MV-4-11 (cell line): Measurements from ENCODE around the gene STAT4.

Experiments
- DNase-seq: peaks from one replicate; lab custom pipeline; 2025; lab: John Stamatoyannopoulos, UW

STAT4 gene

DNA sequence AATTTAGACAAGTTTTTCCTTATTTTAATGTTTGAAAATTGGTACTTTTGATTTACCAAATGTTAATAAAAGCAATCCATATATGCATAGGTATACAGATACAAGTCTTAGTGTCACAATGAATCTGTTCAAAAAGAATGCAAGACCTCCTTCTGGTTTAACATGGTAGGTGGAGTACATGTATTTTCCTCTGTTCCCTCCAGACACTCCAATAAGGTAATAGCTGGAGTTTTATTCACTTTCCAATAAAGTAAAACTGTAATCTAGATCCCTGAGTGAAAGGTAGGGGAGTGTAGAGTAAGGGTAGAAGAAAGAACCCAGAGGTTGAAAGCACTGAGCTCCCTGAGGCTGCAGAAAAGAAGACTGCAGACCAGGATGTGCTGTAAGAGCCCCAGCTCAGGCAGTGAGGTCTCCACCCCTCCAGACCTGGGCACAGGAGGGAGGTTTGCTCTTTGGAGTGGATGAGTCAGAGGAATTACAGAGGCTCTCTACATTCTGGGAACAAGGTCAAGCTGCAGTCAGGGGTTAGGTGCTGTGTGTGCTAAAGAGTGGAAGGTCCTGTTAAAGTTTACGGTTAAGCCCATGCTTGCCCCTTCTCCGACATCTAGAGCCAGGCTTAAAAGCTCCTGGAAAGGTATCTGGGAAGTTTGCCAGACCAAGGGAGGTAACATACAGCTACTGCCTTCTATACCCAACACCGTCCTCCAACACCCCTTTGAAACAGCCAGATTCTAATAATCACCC is 109.2 kb downstream of the STAT4 start:
- no peak for DNase-seq

DNA sequence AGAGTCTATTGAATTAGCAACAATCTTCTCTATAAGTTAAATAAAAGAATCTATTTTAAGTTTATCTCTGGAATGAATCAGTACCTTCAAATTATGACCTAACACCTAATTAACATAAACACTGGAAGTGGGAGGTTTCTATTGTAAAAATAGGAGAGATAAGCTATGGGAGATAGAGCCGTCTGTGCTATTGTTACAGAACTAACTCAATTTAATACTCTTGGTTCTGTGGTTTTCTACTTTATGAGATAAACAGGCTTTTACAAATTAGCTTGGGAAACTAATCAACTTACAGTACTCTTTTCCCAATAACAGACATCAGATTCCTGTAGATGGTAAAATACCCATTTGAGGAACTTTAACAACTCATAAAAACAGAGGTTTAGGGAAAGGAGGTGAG is 111.2 kb downstream of the STAT4 start:
- DNase-seq: no peak

DNA sequence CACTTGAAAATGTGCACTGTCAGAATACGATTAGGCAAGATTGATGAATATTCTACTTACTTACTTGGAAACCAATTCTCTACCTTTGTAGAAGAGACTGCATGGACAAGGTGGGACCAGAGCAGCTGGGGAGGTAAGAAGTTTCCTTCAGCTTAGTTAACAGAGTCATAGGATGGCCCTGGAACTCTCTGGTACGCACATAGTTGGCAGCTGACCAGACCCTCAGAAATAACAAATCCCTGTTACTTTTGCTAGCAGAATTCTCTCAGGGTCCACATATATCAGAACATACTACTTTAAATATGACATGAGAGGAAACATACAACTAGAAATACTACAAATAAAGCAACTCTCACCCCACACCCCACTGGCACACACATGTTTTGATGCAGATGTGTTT is 112.1 kb downstream of the STAT4 start:
- DNase-seq: no peak

DNA sequence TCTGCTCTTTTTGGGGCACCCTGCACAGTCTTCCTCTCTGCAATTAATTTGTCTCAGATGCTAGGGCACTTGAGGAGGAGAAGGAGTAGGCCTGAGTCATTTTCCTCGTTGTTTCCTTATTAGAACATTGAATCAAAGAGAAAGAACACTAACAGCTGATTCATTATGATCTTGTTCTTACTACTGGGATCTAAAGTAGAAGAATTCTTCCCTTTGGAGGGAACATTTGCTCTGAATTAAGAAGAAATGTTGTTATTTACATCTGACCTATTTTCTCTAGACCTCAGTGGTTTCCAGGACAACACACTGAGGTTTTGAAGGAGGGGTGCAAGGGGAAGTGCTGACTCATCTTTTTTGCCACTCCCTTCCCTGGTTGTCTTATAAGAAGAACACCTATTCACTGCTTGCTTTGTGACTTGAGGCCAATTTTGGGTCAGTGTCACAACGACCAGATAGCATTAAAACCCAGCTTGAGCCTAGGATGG is 112.5 kb downstream of the STAT4 start:
- peak; percentile 15 for DNase-seq

DNA sequence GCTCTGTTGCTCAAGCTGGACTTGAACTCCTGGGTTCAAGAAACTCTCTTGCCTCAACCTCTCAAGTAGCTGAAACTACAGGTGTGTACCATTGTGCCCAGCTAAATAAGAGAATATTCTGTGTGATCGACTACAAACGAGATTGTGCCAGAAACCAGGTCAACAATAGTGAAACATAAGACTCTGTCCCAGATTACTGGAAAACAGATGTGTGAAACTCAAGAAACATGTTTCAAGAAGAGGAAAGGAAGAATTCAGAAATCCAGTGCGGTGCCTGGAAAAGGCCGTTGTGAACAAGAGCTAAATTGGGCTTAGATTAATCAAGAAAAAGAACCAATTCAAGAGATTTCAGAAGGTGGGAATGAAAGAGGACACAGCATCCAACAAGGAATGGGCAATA is 113.4 kb downstream of the STAT4 start:
- DNase-seq: no peak

DNA sequence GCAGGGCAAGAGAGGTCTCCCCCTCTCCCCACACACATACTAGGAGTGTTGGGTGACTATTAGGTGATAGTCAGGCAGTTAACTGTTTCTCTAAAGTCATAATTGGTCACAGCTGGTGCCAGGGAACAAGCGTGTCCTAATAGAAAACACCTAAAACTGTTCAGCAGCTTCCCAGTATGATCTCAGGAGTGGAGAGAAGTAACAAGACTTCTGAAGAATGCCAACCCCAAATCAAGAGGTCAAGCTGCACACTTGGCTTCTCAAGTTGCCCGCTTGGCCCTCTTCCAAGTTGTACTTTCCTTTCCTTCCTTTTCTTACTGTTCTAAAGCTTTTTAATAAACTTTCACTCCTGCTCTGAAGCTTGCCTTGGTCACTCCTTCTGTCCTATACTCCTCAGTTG is 114.4 kb downstream of the STAT4 start:
- DNase-seq: no peak

DNA sequence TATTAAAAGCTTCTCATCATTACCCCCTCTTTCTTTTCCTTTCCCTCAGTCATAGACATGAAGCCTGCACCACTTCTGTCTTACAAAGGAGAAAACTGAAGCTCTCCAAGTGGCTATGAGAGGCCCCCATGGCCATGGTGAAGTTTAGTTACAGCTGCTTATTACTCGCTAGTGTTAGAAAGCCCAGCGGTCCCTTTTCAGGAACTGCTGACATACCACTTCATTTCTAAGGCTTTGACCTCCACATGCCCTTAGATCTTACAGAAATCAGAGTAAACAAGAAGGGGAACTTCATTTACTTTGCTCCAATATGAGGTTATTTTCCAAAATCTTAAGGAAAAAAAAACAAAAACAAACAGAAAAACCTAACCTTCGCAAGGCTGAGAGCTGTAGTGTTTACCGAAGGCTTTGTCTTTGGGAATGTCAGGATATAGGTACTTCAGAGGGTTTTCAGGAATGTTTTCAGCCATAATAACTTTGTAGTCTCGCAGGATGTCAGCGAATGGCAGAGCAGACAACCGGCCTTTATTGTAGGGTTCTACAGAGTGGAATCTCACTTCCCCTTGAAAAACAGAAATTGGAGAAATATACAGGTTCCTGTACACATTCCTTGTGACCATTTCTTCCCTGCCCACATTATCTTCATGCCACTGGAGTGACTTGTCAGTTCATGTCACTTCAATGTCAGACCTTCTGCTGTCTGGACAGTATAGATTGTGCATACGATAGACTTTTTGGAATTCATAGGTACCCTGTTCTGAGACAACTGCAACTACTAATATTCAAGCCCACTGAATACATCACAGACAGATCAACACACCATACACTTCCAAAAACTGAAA is 118.0 kb downstream of the STAT4 start:
- peak; percentile 66 for DNase-seq

DNA sequence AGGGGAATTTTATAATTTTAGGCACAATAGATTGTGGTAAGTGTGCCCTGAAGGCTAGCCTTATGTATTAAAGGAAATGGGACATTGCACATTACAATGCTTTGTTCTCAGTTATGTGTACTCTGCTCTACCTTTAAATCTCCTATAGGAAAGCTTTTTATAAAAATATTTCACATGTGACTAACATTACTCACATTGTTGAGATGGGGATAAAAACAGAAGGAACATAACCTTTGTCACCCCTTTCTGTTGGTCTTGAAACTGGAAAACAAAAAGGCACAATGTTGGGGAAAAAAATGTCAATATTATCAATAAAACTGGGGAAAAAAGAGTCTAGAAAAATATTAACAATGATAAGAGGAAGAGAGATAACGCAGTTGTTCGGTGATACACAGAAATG is 119.5 kb downstream of the STAT4 start:
- DNase-seq: no peak

DNA sequence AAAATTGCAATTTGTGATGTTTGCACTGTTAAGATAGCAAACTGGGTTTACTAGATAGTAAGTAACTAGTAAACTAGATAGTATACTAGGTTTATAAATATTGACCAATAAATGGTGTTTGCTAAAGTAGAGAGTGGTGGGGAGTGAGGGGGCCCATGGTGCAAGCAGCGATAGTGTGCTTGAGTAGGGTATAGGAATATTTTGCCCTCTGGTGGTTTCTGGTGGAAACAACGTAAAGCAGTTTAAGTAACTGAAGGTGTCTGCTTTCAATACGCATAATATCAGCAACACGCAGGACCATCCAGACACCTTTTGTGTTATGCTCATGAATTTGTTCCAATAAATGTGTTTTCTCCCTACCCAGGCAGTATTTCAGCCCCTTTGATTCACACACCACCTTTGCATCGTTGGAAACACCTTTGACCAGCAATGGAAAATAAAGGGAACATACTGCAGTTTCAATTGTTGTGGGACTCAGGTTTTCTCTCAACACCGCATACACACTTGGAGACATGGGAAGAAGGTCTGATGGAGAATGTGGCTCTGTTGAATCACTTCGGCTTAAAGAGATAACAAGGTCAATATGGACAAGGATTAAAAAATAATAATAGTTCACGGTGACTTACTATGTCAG is 120.2 kb downstream of the STAT4 start:
- peak; percentile 49 for DNase-seq

DNA sequence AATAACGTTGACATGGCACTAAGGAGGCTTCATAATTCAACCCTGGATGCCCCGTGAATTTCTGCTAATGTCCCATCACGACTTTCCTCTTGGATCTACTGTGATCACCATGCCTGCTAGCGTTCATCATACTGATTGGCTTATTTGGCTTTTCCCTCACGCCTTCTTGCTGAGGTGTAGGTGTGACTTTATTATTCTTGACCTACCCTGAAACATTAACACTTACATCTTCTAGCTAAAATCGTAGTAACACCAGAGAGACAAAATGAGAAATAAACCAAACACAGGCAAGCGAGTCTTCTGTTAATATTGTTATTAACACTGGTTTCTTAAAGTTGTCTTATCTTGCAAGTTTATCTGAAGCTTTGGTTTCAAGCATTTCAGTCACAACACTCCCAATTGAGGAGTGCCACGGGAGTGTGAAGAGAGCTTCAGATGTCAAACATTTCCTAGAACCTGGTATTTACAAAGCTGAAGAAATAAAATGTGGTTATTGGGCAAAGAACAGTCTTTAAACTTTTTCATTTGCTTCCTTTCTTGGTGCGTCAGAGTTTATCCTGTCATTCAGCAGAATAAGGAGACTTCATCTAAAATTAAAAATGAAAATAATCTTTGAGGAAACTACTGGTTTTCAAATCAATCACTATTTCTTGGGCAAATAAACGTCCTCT is 121.4 kb downstream of the STAT4 start:
- no peak for DNase-seq

DNA sequence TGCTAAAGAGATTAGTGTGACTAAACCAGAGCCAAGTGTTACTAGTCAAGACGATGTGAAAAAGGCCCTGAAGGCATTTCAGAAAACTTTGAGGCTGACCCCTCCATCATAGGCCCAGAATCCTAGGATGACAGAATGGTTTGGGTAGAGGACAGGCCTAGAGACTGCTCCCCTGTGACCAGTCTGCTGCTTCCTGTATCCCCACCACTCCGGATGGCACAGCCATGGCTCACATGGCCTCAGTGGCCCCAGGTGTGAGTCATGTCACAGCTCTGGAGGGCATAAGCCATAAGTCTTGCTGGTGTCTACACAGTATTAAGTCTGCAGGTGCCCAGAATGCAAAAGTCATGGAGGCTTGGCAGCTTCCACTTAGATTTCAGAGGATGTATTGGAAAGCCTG is 124.4 kb downstream of the STAT4 start:
- no peak for DNase-seq

DNA sequence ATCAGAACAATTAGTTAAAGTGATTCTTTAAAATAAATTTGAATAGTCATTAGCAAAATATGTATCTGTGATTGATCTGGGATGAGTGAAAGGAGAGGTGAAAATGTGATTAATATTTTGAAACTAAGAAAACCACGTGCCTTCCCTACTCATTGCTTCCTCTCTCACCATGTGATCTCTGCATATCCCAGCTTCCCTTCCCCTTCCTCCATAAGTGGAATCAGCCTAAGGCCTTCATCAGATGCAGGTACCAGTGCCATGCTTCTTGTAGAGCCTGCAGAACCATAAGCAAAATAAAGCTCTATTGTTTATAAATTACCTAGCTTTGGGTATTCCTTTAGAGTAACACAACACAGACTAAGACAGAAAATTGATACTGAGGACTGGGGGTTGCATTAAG is 125.7 kb downstream of the STAT4 start:
- no peak for DNase-seq

DNA sequence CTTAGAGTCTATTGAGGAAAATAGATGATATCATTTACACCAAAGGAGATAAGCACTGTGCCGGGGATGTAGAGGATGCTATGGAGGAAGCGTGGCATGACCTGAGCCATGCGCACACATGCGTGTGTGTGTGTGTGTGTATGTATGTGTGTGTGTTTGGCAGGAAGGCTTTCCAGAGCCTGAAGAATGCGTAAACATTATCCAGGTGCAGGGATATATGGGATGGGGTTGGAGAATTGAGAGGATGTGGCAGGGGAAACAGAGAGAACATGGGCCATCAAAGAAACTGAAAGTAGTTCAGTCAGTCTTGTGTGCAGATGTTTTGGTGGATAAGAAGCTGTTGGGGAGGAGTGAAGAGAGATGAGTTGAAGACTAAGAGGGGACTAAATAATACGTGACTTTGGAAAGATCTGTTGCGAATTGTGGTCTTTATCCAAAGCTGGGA is 127.5 kb downstream of the STAT4 start:
- DNase-seq: no peak

DNA sequence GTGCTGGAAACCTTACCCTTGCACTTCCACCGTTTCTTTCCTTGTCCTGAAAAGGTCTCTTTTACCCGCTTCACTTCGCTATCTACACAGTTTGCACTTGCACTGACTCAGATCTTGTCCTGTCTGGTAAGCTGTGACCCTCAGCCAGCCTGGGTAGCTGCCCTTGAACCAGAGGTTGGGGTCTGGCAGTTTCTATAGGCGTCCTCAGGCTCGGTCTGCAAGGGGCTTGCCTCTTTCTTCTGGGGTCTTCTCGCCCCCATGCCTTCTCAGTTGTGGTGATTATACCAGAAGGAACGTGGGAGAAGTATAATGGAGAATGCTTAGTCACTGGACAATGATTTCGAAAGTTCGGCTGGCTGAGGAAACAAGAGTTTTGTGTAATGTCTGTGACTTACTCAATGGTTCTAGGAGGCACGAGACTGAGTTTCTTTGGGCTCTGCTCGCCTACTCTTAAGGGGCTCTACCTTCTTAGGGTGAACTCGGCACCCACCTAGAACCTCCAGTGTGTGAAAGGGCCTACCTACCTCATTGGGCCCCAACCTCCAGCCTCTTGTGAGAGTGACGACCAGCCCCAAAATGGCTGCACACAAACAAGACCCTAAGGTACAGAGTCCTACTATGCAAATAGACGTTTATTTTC is 129.9 kb downstream of the STAT4 start:
- DNase-seq: peak; percentile 74

DNA sequence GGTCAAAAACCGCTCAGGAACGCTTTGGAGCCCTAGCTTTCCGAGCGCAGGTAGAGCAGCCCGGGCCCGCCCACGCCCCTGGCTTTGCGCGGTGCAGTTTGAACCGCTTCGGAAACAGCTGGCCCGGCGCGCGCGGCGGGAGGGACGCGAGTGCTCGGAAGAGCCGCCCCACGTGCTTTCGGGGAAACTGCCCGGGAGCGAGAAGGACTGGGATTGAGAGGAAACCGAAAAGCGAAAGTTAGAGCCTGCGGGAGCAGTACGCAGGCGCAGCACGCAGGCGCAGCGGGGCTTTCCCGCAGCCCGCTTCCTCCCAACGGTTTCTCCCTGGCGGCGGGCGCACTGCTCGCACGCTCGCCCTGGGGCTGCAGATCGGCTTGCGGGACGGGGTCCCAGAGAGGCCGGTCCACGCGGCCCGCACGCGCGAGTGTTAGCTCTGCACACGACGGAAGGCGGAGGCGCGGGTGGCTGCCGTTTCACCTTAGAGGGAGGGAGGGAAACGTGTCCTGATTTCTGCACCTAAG is 130.5 kb downstream of the STAT4 start:
- DNase-seq: peak; percentile 95

DNA sequence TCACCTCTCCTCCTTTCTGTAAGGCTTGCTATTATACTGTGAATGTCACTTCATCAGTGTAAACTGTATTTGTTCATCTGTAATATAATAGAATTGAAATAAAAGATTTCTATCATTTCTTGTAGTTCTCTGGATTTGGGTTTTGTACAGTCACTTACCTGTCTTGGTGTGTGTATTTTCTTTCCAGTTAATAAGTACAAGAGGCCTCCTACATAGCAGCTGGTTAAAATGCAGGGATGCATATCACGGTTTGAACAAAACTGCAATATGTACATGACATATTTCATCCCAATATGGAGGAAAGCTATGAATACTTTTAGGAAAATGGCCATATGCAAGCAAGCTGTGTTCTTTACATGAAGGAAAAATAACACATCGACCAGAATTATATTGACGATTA is 131.4 kb downstream of the STAT4 start:
- no peak for DNase-seq

DNA sequence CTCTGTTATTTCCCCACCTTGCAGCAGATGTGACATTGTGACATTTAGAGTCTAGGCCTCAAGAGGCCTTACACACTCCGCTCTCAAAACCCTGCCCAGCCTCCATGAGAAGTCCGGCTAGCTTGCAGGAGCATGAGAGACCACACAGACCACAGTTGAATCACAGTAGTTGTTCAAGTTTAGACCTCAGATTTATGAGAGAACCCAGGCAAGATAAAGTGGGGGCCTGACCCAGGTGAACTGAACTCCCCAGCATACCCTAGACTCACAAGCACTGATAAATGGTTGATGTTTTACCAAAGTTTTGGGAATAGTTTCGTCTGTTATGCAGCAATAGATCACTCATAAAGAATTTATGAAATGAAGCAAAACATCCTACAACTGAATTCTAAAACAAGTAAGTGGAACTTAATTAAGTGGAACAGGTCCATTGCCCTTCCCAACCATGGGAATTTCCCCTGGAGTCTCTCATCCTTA is 132.1 kb downstream of the STAT4 start:
- DNase-seq: no peak

DNA sequence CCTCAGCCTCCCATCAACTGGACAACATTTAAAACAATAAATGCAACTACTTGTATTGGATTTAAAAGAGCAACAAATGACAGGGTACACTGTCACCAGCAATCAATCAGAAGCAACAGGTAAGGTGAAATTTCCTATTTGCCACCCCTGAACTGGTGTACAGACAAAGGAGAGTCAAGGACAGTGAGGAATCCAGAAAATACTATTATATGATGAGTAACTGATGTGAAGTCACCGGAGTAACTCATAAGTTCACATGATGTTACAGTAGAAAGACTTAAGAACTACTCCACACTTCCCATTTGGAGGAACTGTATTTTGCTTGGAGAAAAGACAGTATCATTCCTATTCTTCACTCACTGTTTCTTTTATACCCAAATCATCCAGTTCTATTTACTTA is 132.7 kb downstream of the STAT4 start:
- no peak for DNase-seq

DNA sequence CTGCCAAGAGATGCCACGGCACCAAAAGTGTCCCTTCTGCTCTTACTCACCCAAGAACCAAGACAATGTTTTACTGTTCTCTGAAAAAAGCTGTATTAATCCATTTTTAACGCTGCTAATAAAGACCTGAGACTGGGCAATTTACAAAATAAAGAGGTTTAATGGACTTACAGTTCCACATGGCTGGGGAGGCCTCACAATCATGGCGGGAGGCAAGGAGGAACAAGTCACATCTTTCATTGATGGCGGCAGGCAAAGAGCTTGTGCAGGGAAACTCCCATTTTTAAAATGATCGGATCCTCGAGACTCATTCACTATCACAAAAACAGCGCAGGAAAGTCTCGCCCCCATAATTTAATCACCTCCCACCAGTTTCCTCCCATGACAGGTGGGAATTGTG is 135.0 kb downstream of the STAT4 start:
- DNase-seq: no peak

DNA sequence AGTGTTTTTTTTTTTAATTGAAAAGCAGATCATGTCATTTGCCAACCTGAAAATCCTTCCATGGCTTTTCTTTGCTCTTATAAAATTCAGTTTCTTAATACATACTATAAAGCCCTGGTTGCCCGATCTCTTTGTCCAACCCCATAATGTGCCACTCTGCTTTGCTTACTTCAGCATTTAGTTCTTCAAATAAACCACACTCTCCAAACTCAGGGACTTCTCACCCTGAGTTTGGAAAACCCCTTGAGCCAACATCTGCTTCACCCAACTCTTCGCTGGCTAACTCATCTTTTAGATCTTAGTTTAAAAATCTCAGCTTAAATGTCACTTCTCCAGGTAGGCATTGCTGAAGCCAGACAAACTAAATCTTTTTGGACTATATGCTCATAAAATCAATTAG is 135.6 kb downstream of the STAT4 start:
- no peak for DNase-seq

DNA sequence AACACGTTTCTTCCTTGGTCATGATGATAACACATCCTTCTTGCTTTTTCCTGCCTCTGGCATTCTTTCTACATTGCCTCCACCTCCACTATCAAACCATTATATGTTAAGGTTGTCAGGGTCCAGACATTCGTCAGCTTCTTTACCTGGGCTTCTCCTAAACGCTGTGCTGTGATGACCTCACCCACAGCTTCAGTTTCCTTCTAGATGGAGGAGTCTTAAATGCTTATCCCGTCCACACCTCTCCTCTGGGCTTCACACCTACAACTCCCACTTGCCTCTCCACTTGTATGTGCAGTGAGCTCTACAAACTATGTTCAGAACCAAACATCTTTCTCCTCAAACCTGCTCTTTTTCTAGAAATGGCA is 136.2 kb downstream of the STAT4 start:
- no peak for DNase-seq
